ENCODE results near the gene C12orf57. TPM values are rescaled to one million over a fixed set of nuclear protein-coding genes. Genes with fewer than 3 reads are reported as not detected.

The C12orf57 gene
- total and polyA plus RNA-seq, 10 of the 15 experiments (the other 5 are each of a cell fraction or from before 2014, with no cell fraction given) = 64.5 to 377 (median 211) TPM

DNA sequence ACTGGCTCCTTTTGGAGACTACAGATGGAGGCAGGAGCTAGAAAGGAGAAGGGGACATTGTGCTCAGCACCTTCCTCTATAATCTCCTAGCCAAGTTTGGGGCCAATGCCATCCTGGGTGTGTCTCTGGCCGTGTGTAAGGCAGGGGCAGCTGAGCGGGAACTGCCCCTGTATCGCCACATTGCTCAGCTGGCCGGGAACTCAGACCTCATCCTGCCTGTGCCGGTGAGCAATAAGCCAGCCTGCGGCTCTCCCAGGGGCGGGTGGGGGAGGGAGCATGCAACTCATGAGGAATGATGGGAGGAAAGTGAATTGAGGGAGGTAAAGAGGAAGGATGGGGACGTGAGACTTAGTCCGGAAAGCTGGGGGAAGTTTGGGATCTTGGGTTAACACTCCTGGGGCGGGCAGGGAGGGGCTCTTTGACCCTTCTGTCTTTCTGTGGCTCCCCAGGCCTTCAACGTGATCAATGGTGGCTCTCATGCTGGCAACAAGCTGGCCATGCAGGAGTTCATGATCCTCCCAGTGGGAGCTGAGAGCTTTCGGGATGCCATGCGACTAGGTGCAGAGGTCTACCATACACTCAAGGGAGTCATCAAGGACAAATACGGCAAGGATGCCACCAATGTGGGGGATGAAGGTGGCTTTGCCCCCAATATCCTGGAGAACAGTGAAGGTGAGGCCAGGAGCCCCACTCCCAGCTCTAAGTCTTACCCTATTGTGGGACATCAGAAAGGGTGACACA lies 26.2 kb upstream of the C12orf57 start (continued):
- TF ChIP-seq, protein P1, sequence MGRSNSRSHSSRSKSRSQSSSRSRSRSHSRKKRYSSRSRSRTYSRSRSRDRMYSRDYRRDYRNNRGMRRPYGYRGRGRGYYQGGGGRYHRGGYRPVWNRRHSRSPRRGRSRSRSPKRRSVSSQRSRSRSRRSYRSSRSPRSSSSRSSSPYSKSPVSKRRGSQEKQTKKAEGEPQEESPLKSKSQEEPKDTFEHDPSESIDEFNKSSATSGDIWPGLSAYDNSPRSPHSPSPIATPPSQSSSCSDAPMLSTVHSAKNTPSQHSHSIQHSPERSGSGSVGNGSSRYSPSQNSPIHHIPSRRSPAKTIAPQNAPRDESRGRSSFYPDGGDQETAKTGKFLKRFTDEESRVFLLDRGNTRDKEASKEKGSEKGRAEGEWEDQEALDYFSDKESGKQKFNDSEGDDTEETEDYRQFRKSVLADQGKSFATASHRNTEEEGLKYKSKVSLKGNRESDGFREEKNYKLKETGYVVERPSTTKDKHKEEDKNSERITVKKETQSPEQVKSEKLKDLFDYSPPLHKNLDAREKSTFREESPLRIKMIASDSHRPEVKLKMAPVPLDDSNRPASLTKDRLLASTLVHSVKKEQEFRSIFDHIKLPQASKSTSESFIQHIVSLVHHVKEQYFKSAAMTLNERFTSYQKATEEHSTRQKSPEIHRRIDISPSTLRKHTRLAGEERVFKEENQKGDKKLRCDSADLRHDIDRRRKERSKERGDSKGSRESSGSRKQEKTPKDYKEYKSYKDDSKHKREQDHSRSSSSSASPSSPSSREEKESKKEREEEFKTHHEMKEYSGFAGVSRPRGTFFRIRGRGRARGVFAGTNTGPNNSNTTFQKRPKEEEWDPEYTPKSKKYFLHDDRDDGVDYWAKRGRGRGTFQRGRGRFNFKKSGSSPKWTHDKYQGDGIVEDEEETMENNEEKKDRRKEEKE (IDR thresholded peaks at IDR 0.05) = no peak
- TF ChIP-seq ZNF24 (IDR thresholded peaks at IDR 0.05) = no peak
- no peak for TF ChIP-seq POLR2A (IDR thresholded peaks at IDR 0.05; ENCODE audit: low read depth, low read length)
- TF ChIP-seq, protein P2, sequence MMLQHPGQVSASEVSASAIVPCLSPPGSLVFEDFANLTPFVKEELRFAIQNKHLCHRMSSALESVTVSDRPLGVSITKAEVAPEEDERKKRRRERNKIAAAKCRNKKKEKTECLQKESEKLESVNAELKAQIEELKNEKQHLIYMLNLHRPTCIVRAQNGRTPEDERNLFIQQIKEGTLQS (IDR thresholded peaks at IDR 0.05; ENCODE audit: borderline replicate concordance, extremely low read depth, low read depth, low read length) = no peak

DNA sequence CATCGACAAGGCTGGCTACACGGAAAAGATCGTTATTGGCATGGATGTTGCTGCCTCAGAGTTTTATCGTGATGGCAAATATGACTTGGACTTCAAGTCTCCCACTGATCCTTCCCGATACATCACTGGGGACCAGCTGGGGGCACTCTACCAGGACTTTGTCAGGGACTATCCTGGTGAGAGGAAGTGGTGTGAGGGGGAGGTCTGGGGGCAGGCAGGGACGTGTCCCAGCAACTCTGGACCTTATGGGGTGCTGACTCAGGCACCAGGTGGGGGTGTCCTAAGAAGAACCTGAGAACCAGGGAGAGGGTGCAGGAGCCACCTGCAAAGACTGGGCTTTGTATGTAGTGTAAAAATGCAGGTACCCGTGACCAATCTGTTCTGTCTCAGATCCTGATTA lies 24.2 kb upstream of the C12orf57 start:
- Histone ChIP-seq H3K4me1 (ENCODE audit: control insufficient read depth, insufficient read depth, low read length) (peaks cover 38% of the 10 kb centered on the region), H3K9me3 (replicated peaks; ENCODE audit: control insufficient read depth, insufficient read depth, low read length) (no peaks in the 10 kb centered on the region), H2AFZ (ENCODE audit: control insufficient read depth, low read depth, low read length) (no peak overlapping the region), H3K79me2 (ENCODE audit: control insufficient read depth, insufficient read depth, low read length) (peaks cover 19% of the 10 kb centered on the region), H3K9ac (ENCODE audit: control insufficient read depth, insufficient read depth, low read length) (no peak overlapping the region), H3K4me3 (0 out of 2 replicates have a peak overlapping the region, but pooled peaks have one; percentile 37), H3K27ac (ENCODE audit: control insufficient read depth, insufficient read depth) (no peak overlapping the region; the same call in 1 of the 2 replicates), H4K20me1 (ENCODE audit: control insufficient read depth, insufficient read depth) (no peaks in the 10 kb centered on the region), H3K36me3 (ENCODE audit: control insufficient read depth in 2 of 2, insufficient read depth in 2 of 2, low read length in 1 of 2) (peaks cover 2 to 13% of the 10 kb centered on the region in 2 experiments; a peak in 2 of 4 replicates), H3K4me2 (ENCODE audit: control insufficient read depth, insufficient read depth) (no peak overlapping the region; the same call in 1 of the 2 replicates), H3K27me3 (replicated peaks in 1 of 2; ENCODE audit: control insufficient read depth in 2 of 2, insufficient read depth in 2 of 2, low read length in 1 of 2) (no peaks in the 10 kb centered on the region)
- intact Hi-C loops (cut with micrococcal nuclease; ENCODE audit: unreplicated experiment) (no loop called here), in situ Hi-C loops (cut with MboI) (no loop called here)
- ChIA-PET SMC1A (ENCODE audit: uncharacterized antibody, unreplicated experiment) (interaction anchor here (1.0 kb wide), 2 partner anchors 26 to 165 kb away, joined by 3 read pairs; no protein-coding TSS in a partner anchor), CTCF (interaction anchor here (1.0 to 2.5 kb wide), 4 partner anchors 14 to 46 kb away, joined by 3 to 10 read pairs (median 4); partner anchors contain the start of gene SPSB2), RAD21 (ENCODE audit: unreplicated experiment) (interaction anchor here (0.9 to 1.3 kb wide), 2 partner anchors 48 to 50 kb away, joined by 3 read pairs; no protein-coding TSS in a partner anchor), POLR2A (interaction anchor here (1.0 kb wide), 1 partner anchor 14 kb away, joined by 3 read pairs; no protein-coding TSS in a partner anchor)
- DNase-seq (ENCODE audit: low read depth, low spot score) = no peak
- ATAC-seq = no peak
- TF ChIP-seq, protein P3, sequence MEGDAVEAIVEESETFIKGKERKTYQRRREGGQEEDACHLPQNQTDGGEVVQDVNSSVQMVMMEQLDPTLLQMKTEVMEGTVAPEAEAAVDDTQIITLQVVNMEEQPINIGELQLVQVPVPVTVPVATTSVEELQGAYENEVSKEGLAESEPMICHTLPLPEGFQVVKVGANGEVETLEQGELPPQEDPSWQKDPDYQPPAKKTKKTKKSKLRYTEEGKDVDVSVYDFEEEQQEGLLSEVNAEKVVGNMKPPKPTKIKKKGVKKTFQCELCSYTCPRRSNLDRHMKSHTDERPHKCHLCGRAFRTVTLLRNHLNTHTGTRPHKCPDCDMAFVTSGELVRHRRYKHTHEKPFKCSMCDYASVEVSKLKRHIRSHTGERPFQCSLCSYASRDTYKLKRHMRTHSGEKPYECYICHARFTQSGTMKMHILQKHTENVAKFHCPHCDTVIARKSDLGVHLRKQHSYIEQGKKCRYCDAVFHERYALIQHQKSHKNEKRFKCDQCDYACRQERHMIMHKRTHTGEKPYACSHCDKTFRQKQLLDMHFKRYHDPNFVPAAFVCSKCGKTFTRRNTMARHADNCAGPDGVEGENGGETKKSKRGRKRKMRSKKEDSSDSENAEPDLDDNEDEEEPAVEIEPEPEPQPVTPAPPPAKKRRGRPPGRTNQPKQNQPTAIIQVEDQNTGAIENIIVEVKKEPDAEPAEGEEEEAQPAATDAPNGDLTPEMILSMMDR (IDR thresholded peaks at IDR 0.05 in 2 of 3, conservative IDR thresholded peaks at IDR 0.05 in 1 of 3; ENCODE audit: control insufficient read depth in 2 of 3, extremely low read depth in 1 of 3, insufficient read depth in 1 of 3, low read depth in 3 of 3, low read length in 3 of 3) = 0 out of 6 replicates have a peak, but pooled peaks of 1 of the 3 experiments have one; percentile 11
- TF ChIP-seq TCF12 (IDR thresholded peaks at IDR 0.05; ENCODE audit: low read depth, low read length) = no peak
- WGBS (ENCODE audit: insufficient coverage, insufficient replicate concordance, low lambda C conversion rate, missing lambda C conversion rate) = 82% methylated on average over 7 of the region's 7 CpGs
- no peak for FAIRE-seq
- BruUV-seq (replicated peaks) = no TSS peak

Data from GM12878 (cell line).